Lung (tissue), 12 donors: ENCODE data around the gene SLC25A26. TPM values are rescaled to one million over a fixed set of nuclear protein-coding genes. Genes with fewer than 3 reads are reported as not detected.
A peak's percentile ranks its signal among the peaks of the same experiment; 100 is the strongest.

Source experiments
- ATAC-seq: fragments of 200-7000 bp; cut with Tn5 transposase; one replicate; pipeline ENCODE4 v1.9.1; 2020; ENCODE audit warnings: moderate number of reproducible peaks; ENCODE audit not compliant: insufficient read depth, low FRiP score
- DNase-seq, 3 donors: peaks; one replicate each; pipeline ENCODE4 v3.0.0-alpha.2; 2013 to 2017
- H3K27ac ChIP-seq, 2 donors: one replicate each; pipeline ENCODE4 v1.5.1; 2013; ENCODE audit warnings: mild to moderate bottlenecking in 2 of 2, moderate library complexity in 2 of 2, control low read depth in 1 of 2, inconsistent platforms in 1 of 2, low read depth in 1 of 2, low read length in 1 of 2
- H3K27me3 ChIP-seq, 3 donors: one replicate each; pipeline ENCODE4 v1.5.1; 2013; ENCODE audit warnings: low read length in 2 of 3; ENCODE audit not compliant: control insufficient read depth in 3 of 3, insufficient read depth in 3 of 3
- H3K36me3 ChIP-seq, 4 donors: one replicate each; pipeline ENCODE4 v1.5.1; 2013; ENCODE audit warnings: low read length in 4 of 4, mild to moderate bottlenecking in 1 of 4, moderate library complexity in 1 of 4; ENCODE audit not compliant: control insufficient read depth in 4 of 4, insufficient read depth in 4 of 4
- H3K4me1 ChIP-seq, 5 donors: one replicate each; pipeline ENCODE4 v1.5.1; 2013; ENCODE audit warnings: low read length in 5 of 5, mild to moderate bottlenecking in 2 of 5, moderate library complexity in 1 of 5; ENCODE audit not compliant: control insufficient read depth in 5 of 5, insufficient read depth in 5 of 5
- H3K4me3 ChIP-seq: one replicate; pipeline ENCODE4 v1.5.1; 2013; ENCODE audit warnings: mild to moderate bottlenecking, control low read depth, moderate library complexity
- H3K9ac ChIP-seq, 2 donors: one replicate each; pipeline ENCODE4 v1.5.1; 2013; ENCODE audit warnings: low read length in 2 of 2, control low read depth in 1 of 2; ENCODE audit not compliant: insufficient read depth in 1 of 2
- H3K9me3 ChIP-seq, 4 donors: one replicate each; pipeline ENCODE4 v1.5.1; 2013; ENCODE audit warnings: low read length in 3 of 4, mild to moderate bottlenecking in 1 of 4, moderate library complexity in 1 of 4; ENCODE audit not compliant: control insufficient read depth in 4 of 4, insufficient read depth in 3 of 4
- CTCF ChIP-seq: IDR thresholded peaks from 2 replicates; pipeline ENCODE4 v1.5.1; 2012; ENCODE audit warnings: mild to moderate bottlenecking; ENCODE audit errors: control extremely low read depth, extremely low read depth
- WGBS, 2 donors: extraction: QIAGEN DNeasy Blood & Tissue Kit; methylation state at CpG; one replicate each; pipeline ENCODE4 v1.1.7; 2013; 5-methylcytosine and 5-hydroxymethylcytosine counted together
- polyA plus RNA-seq, 2 donors: library from polyadenylated mRNA; stranded (reverse); fragments of 200-250 nt; gene quantifications; one replicate each; pipeline ENCODE4 v1.2.1, GENCODE V29; 2013
- total RNA-seq, 2 donors: library from RNA; depleted of rRNA in 1 of 2; stranded (reverse); fragments of >200 nt in 1 of 2; gene quantifications; one replicate each; pipeline ENCODE4 v1.2.1, GENCODE V29; 2014 to 2021
- donor health status: control.
- donor health status: control.
- donor health status: Bipolar disorder and iron deficiency.
- donor health status: healthy.
- donor health status: DM: yes; HTN: yes; CAD: no.

The SLC25A26 gene
- total and polyA plus RNA-seq, 4 donors: 10.4 to 18.0 (median 14.9) TPM

GRCh38 chr3:66367979-66368378, 147.2 kb downstream of the SLC25A26 start:
- 82 to 85% methylated on average over 3 of the region's 3 CpGs for WGBS, 2 donors
- DNase-seq (no peak), ATAC-seq (no peak)
- no peak for TF ChIP-seq CTCF
- Histone ChIP-seq H3K9ac (no peak overlapping the region), H3K4me3 (no peak overlapping the region), H3K27me3 (no peaks in the 10 kb centered on the region), H3K27ac (no peak overlapping the region), H3K9me3 (no peaks in the 10 kb centered on the region), H3K36me3 (no peaks in the 10 kb centered on the region), H3K4me1 (peaks cover 0 to 21% (median 4%) of the 10 kb centered on the region in 5 donors)

GRCh38 chr3:66370179-66370578, 149.4 kb downstream of the SLC25A26 start:
- no peak overlapping the region for H3K9ac ChIP-seq
- DNase-seq (no peak), ATAC-seq (no peak)
- 82 to 85% methylated on average over 7 of the region's 7 CpGs for WGBS, 2 donors
- no peak overlapping the region for H3K4me3 ChIP-seq
- no peak for TF ChIP-seq CTCF
- H3K27me3 ChIP-seq: no peaks in the 10 kb centered on the region
- no peaks in the 10 kb centered on the region for H3K9me3 ChIP-seq
- no peaks in the 10 kb centered on the region for H3K36me3 ChIP-seq
- peaks cover 0 to 15% (median 2%) of the 10 kb centered on the region in 5 donors for H3K4me1 ChIP-seq
- no peak overlapping the region for H3K27ac ChIP-seq

GRCh38 chr3:66371432-66371831, 150.6 kb downstream of the SLC25A26 start:
- WGBS, 2 donors: 86% methylated on average over 7 of the region's 7 CpGs
- Histone ChIP-seq H3K9me3 (no peaks in the 10 kb centered on the region), H3K9ac (no peak overlapping the region), H3K4me3 (no peak overlapping the region), H3K36me3 (peaks cover 0 to 2% (median 0%) of the 10 kb centered on the region in 4 donors), H3K4me1 (peaks cover 0 to 9% (median 0%) of the 10 kb centered on the region in 5 donors), H3K27ac (no peak overlapping the region), H3K27me3 (no peaks in the 10 kb centered on the region)
- TF ChIP-seq CTCF: no peak
- no peak for ATAC-seq
- no peak for DNase-seq

GRCh38 chr3:66372681-66373350, 152.0 kb downstream of the SLC25A26 start:
- DNase-seq (peak in 1 of 3 donors; percentile 17), ATAC-seq (no peak)
- 89% methylated on average over 18 of the region's 18 CpGs for WGBS, 2 donors
- Histone ChIP-seq H3K27ac (no peak overlapping the region), H3K27me3 (no peaks in the 10 kb centered on the region), H3K9ac (peak overlapping the region in 1 of 2 donors; percentile 5), H3K4me1 (peaks cover 0 to 5% (median 0%) of the 10 kb centered on the region in 5 donors), H3K4me3 (no peak overlapping the region), H3K9me3 (no peaks in the 10 kb centered on the region), H3K36me3 (peaks cover 0 to 5% (median 3%) of the 10 kb centered on the region in 4 donors)
- no peak for TF ChIP-seq CTCF
